T-helper 9 cell (primary cell): ENCODE data around the gene BIRC7.

Experiments
- DNase-seq: peaks from one replicate; pipeline ENCODE4 v3.0.0-alpha.2; 2020

Gene BIRC7

DNA sequence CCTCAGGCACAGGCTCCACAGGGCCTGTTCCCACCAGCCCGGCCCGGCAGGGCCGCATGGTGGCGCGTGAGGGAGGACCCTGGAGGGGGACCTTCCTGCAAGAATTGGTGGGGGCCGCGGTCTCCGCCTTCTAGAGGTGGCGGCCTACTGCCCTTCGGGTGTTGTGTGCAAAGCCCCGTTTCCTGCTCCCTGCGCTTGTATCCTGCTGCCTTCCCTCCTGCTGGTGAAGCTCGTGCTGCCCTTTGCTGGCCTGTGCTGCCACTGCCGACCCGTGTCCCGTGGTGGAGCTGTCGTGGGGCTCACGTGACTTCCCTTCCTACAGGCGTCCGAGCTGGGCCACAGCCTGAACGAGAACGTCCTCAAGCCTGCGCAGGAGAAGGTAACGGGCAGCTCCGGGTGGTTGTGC, 48.8 kb downstream of the BIRC7 start:
- DNase-seq = no peak

GRCh38 chr20:63284981-63285524, 49.3 kb downstream of the BIRC7 start:
- DNase-seq = no peak

DNA sequence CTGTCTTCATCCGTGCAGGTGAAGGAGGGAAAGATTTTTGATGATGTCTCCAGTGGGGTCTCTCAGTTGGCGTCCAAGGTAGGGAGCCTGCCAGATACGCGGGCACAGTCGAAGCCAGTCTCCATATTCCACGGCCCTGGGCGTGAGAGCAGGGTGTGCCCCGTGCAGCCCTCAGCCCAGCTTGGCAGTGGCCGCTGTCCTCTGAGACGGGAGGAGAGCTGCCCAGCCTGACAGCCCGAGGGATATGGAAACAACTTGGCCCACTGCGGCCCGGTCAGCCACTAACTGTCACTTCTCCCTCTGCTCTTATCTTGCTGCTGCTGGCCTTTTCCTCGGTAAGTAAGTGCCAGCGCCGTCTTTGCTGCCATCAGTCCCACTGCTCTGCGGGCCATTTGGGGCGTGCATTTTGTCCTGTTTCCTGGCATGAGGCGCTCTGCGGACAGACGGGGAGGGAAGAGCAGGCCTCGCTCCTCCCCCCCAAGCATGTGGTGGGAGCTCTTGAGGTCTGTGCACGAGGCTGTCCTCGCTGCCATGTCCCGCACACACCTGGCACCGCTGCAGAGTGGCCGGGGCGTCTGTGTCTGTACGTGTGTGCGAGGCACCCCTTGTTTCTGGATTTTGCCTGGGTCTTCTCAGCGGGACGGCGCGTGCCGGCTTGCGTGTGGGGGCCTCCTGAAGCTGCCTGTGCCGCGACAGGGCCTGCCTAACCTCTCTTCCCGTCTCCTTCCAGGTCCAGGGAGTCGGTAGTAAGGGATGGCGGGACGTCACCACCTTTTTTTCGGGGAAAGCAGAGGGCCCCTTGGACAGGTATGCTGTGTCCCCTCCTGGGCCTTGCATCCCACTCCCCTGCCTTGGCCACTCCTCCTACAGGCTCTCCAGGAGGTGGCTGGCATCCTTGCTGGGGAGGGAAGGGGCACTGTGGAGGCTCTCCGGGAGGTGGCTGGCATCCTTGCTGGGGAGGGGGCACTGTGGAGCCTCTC, 50.2 kb downstream of the BIRC7 start:
- DNase-seq = no peak

DNA sequence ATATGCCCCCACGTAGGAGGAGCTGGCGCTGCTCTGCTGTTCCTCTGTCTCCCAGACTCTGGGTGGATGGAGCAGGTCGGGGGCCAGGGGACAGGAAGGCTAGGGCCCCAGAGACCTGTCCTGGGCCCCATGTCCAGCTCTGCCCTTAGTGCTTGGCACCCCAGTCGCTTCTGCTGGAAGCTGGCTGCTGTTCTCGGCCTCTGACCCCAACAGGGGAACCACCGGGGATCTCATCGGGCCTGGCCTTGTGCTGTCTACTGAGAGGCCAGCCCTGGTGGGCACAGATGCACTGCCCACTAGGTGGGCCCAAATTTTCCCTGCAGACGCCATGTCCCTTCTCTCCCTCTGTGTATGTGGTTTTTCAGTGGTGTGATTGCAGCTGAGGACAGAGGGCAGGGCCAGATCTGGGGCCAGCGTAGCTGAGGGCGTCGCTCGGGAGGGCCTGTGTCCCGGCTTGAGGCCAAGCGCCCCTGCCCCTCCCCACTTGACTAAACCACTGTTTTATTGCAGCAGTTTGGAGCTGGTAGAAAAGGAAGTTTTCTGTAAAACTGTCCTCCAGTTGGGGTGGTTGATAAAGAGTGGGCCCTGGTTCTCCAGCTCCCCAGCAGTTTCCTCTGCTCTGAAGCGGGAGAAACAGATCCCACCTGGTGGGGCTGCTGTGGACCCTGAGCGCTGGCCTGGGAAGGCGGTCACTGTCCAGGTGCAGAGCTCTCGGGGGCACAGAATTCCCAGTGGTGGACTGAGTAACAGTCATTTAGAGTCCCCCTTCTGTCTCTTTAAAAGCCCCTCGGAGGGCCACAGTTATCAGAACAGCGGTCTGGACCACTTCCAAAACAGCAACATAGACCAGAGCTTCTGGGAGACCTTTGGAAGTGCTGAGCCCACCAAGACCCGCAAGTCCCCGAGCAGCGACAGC, 51.3 kb downstream of the BIRC7 start:
- DNase-seq = no peak

GRCh38 chr20:63287697-63288580, 52.2 kb downstream of the BIRC7 start:
- DNase-seq = no peak

DNA sequence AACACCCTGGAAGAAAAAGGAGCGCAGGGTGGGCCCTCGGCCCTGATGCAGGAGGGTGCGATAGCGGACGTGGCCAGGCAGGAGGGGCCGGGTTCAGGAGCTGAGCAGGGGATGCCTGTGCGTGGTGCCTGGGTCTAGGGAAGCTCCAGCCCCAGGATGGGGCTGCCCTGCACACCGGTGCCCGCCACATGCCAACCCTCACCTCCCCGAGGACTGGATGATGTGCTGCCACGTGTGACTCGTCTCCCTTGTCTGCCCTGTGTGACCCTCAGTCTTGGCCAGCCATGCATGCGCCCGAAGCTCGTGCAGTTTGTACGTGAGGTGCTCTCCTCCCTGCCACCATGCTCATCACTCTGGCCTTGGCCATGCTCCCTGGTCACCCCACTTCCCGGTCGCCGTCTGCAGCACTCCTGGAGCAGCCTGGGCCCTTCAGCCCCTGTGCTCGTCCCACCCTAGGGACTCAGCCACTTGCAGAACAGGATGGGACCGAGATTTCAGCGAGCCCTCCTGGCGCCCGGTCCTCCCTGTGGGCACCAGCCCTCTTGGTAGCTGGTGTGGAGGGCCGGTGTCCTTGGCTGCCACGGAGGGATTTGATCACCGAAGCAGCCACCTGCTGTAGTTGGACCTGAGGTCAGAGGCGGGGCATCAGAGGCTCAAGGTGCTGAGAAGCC, 53.0 kb downstream of the BIRC7 start:
- no peak for DNase-seq

DNA sequence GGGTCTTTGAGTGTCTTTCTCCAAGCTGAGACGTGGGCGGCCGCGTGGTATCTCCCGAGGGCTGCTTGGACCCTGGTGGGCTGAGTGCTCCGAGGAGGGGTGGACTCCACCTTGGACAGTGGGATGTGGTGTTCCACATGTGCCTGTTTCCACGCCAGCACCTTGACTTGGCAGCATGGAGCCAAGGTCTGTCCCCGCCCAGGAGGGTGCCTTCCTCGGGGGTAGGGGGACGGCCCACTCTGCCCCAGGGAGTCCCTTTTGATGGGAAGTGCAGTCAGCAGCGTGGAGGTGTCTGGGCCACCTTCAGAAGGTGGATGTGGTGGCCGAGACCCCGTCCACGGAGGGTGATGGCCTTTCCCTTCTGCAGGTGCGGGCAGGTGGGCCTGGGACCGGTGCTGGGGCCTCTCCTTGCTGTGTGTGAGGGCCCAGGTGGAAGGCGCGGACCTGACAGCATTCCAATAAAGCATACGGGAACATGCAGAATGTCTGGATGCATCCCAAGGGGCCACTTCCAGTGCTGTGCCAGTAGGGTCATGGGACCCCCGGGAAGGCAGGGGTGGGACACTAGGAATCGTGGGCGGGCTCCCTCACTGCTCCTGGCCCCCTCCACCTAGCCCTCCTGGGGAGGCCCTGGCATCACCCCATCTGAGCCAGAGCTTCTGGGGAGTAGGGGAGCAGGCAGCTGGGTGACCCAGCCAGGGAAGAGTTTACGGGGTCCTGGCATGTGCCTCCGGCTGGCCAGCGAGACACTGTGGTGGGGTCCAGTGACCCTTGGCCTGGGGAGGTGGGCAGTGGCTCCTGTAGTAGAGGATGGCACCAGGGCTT, 53.8 kb downstream of the BIRC7 start:
- DNase-seq = no peak
